T-cell (primary cell): ENCODE results near the gene GPHN. TPM values are rescaled to one million over a fixed set of nuclear protein-coding genes. Genes with fewer than 3 reads are reported as not detected.
"Not testable (repeated sequence)": the region's sequence is repeated elsewhere in the genome, so short reads cannot be mapped to it uniquely, and the experiment has no call there.

Experiments
- ATAC-seq, 4 experiments: fragments of 200-7000 bp in 3 of 4; fragments of 150-1000 bp in 1 of 4; cut with Tn5 transposase; replicated peaks in 1 of 4; 1 replicate in 3 of 4; 2 replicates in 1 of 4; pipeline ENCODE4 v1.10.0; 2021; ENCODE audit warnings: moderate library complexity in 3 of 4, mild to moderate bottlenecking in 2 of 4, moderate number of reproducible peaks in 1 of 4
- CTCF ChIA-PET, 2 donors: fragments of 300-600 bp; sonication (Branson Sonifier 250); formaldehyde crosslinking; loops; one replicate each; lab custom pipeline; 2022; ENCODE audit warnings: antibody characterized with exemption in 2 of 2; lab: Charles Lee
- POLR2A ChIA-PET, 2 donors: fragments of 300-600 bp; sonication (Branson Sonifier 250); formaldehyde crosslinking; loops; one replicate each; lab custom pipeline; 2022; ENCODE audit warnings: antibody characterized with exemption in 2 of 2; lab: Charles Lee
- DNase-seq, 35 experiments: peaks; one replicate each; pipeline versions ENCODE4 v3.0.0 to v3.0.0-alpha.2; 2013 to 2023
- H3K27ac ChIP-seq: one replicate; pipeline ENCODE4 v1.5.1; 2013; ENCODE audit warnings: low read length
- H3K27me3 ChIP-seq, 2 experiments: replicated peaks in 1 of 2; 1 replicate in 1 of 2; 2 replicates in 1 of 2; pipeline versions ENCODE4 v1.6.1 to v1.7.0; 2013; ENCODE audit warnings: low read length in 1 of 2, mixed read lengths in 1 of 2; ENCODE audit not compliant: control insufficient read depth in 2 of 2, insufficient read depth in 2 of 2; ENCODE audit errors: extremely low read depth in 1 of 2
- H3K36me3 ChIP-seq, 2 donors: 1 replicate in 1 of 2; 2 replicates in 1 of 2; pipeline versions ENCODE4 v1.6.1 to v1.7.0; 2013; ENCODE audit warnings: low read length in 1 of 2; ENCODE audit not compliant: control insufficient read depth in 2 of 2, insufficient read depth in 1 of 2; ENCODE audit errors: extremely low read depth in 1 of 2
- H3K4me1 ChIP-seq, 2 experiments: 1 replicate in 1 of 2; 2 replicates in 1 of 2; pipeline versions ENCODE4 v1.6.1 to v1.7.0; 2013; ENCODE audit warnings: low read length in 2 of 2, mixed read lengths in 1 of 2; ENCODE audit not compliant: insufficient read depth in 2 of 2, control insufficient read depth in 1 of 2; ENCODE audit errors: extremely low read depth in 1 of 2
- H3K4me3 ChIP-seq, 2 donors: 1 replicate in 1 of 2; 2 replicates in 1 of 2; pipeline versions ENCODE4 v1.5.1 to v1.7.0; 2013; ENCODE audit warnings: mild to moderate bottlenecking in 2 of 2, low read length in 1 of 2, moderate library complexity in 1 of 2; ENCODE audit not compliant: control insufficient read depth in 1 of 2; ENCODE audit errors: extremely low read depth in 1 of 2
- H3K9me3 ChIP-seq: 2 replicates; pipeline ENCODE4 v1.7.0; 2013
- H3K27ac Mint-ChIP-seq, 2 donors: one replicate each; pipeline ENCODE4 v1.8.0; 2020 to 2021; ENCODE audit warnings: mild to moderate bottlenecking in 2 of 2, mixed read lengths in 2 of 2
- H3K27me3 Mint-ChIP-seq, 2 donors: one replicate each; pipeline ENCODE4 v1.8.0; 2021 to 2022; ENCODE audit warnings: mixed read lengths in 2 of 2
- H3K36me3 Mint-ChIP-seq: one replicate; pipeline ENCODE4 v1.8.0; 2021; ENCODE audit warnings: mixed read lengths
- H3K4me1 Mint-ChIP-seq, 3 donors: one replicate each; pipeline ENCODE4 v1.8.0; 2020 to 2022; ENCODE audit warnings: mixed read lengths in 3 of 3, mild to moderate bottlenecking in 1 of 3
- H3K4me3 Mint-ChIP-seq, 3 donors: one replicate each; pipeline ENCODE4 v1.8.0; 2020 to 2022; ENCODE audit warnings: mild to moderate bottlenecking in 3 of 3, mixed read lengths in 3 of 3, moderate library complexity in 3 of 3
- H3K9me3 Mint-ChIP-seq, 3 donors: one replicate each; pipeline ENCODE4 v1.8.0; 2020 to 2022; ENCODE audit warnings: mixed read lengths in 3 of 3
- WGBS: methylation state at CpG from one replicate; pipeline ENCODE4 v1.1.5; 2013; ENCODE audit warnings: missing lambda C conversion rate; ENCODE audit not compliant: insufficient coverage; 5-methylcytosine and 5-hydroxymethylcytosine counted together
- total RNA-seq, 35 experiments: library from RNA in 6 of 35; stranded (reverse) in 6 of 35; fragments of 120-200 nt in 1 of 35; gene quantifications; one replicate each; pipeline versions ENCODE4 v1.2.1 to v1.2.4 and lab custom pipeline; 2013 to 2026

GPHN gene
- total RNA-seq, 5 donors from 2014 or later (not counting 1 experiment from before 2014, with no cell fraction given), result 13.9 to 21.1 (median 14.4) TPM

GRCh38 chr14:66709291-66709690 is 201.3 kb downstream of the GPHN start:
- Histone ChIP-seq H3K36me3 (no peaks in the 10 kb centered on the region), H3K9me3 (no peaks in the 10 kb centered on the region), H3K4me3 (no peak overlapping the region), H3K27ac (no peak overlapping the region), H3K27me3 (no peaks in the 10 kb centered on the region), H3K4me1 (peaks cover 0 to under 1% of the 10 kb centered on the region in 2 experiments)
- H3K4me3 Mint-ChIP-seq, result no peak overlapping the region
- H3K27ac Mint-ChIP-seq, result no peak overlapping the region
- no peaks in the 10 kb centered on the region for H3K27me3 Mint-ChIP-seq
- CTCF ChIA-PET, result no interaction called here
- ATAC-seq, result no peak
- WGBS, result no CpG with 5 or more reads among the region's 1 CpG
- H3K36me3 Mint-ChIP-seq, result peaks cover 14% of the 10 kb centered on the region
- no peak for DNase-seq
- POLR2A ChIA-PET, result no interaction called here
- peaks cover 4 to 8% (median 7%) of the 10 kb centered on the region in 3 donors for H3K4me1 Mint-ChIP-seq
- peaks cover 10 to 37% (median 28%) of the 10 kb centered on the region in 3 donors for H3K9me3 Mint-ChIP-seq

- POLR2A ChIA-PET, result not testable (repeated sequence)
Measured at GRCh38 chr14:66714291-66714690, 206.3 kb downstream of the GPHN start.

DNA sequence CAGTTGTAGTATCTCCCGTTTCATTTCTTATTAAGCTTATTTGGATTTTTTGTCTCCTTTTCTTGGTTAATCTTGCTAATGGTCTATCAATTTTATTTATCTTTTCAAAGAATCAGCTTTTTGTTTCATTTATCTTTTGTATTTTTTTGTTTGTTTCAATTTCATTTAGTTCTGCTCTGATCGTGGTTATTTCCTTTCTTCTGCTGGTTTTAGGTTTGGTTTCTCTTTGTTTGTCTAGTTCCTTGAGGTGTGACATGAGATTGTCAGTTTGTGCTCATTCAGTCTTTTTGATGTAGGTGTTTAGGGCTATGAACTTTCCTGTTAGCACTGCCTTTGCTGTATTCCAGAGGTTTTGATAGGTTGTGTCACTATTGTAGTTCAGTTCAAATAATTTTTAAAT is 207.4 kb downstream of the GPHN start:
- H3K27me3 ChIP-seq, H3K27me3 Mint-ChIP-seq, CTCF ChIA-PET, DNase-seq, H3K4me3 ChIP-seq, H3K27ac ChIP-seq, ATAC-seq, H3K36me3 ChIP-seq, H3K27ac Mint-ChIP-seq, POLR2A ChIA-PET, H3K9me3 ChIP-seq: not testable (repeated sequence)
- Mint-ChIP-seq H3K9me3 (peaks cover 8 to 23% (median 14%) of the 10 kb centered on the region in 3 donors), H3K4me1 (peaks cover 31 to 37% (median 32%) of the 10 kb centered on the region in 3 donors), H3K4me3 (peak overlapping the region; percentile 10 to 63 (median 14)), H3K36me3 (peaks cover 29% of the 10 kb centered on the region)
- peaks cover 0 to 11% of the 10 kb centered on the region in 2 experiments for H3K4me1 ChIP-seq
- WGBS, result no CpG with 5 or more reads among the region's 2 CpGs

More at GRCh38 chr14:66714291-66714690, 206.3 kb downstream of the GPHN start:
- H3K27ac Mint-ChIP-seq, H3K27me3 Mint-ChIP-seq, H3K27me3 ChIP-seq, H3K36me3 ChIP-seq, DNase-seq, CTCF ChIA-PET, ATAC-seq, H3K27ac ChIP-seq, H3K9me3 ChIP-seq, H3K4me3 ChIP-seq: not testable (repeated sequence)
- peaks cover 31 to 37% (median 32%) of the 10 kb centered on the region in 3 donors for H3K4me1 Mint-ChIP-seq
- H3K4me1 ChIP-seq, result peaks cover 0 to 11% of the 10 kb centered on the region in 2 experiments
- H3K4me3 Mint-ChIP-seq, result peak overlapping the region in 1 of 3 donors; percentile 63
- WGBS, result 14% methylated on average over 1 of the region's 4 CpGs
- H3K36me3 Mint-ChIP-seq, result peaks cover 25% of the 10 kb centered on the region
- peaks cover 8 to 23% (median 10%) of the 10 kb centered on the region in 3 donors for H3K9me3 Mint-ChIP-seq

DNA sequence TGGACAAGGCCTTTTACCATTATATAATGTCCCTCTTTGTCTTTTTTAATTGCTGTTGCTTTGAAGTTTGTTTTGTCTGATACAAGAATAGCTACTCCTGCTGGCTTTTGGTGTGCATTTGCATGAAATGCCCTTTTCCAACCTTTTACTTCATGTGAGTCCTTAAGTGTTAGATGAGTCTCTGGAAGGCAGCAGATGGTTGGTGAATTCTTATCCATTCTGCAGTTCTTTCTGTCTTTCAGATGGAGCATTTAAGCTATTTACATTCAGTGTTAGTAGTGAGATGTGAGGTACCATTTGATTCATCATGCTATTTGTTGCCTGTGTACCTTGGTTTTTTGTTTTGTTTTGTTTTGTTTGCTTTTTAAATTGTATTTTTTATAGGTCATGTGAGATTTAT is 208.3 kb downstream of the GPHN start:
- Mint-ChIP-seq H3K27me3 (no peaks in the 10 kb centered on the region), H3K9me3 (peaks cover 8 to 23% (median 14%) of the 10 kb centered on the region in 3 donors), H3K4me3 (no peak overlapping the region), H3K36me3 (peaks cover 29% of the 10 kb centered on the region), H3K27ac (no peak overlapping the region), H3K4me1 (peaks cover 31 to 37% (median 32%) of the 10 kb centered on the region in 3 donors)
- H3K27me3 ChIP-seq, result no peaks in the 10 kb centered on the region
- no peak overlapping the region for H3K27ac ChIP-seq
- H3K9me3 ChIP-seq, result no peaks in the 10 kb centered on the region
- ChIA-PET POLR2A (no interaction called here), CTCF (no interaction called here)
- no peak for DNase-seq
- H3K4me3 ChIP-seq, result no peak overlapping the region
- H3K36me3 ChIP-seq, result no peaks in the 10 kb centered on the region
- H3K4me1 ChIP-seq, result peaks cover 0 to 11% of the 10 kb centered on the region in 2 experiments
- no peak for ATAC-seq

DNA sequence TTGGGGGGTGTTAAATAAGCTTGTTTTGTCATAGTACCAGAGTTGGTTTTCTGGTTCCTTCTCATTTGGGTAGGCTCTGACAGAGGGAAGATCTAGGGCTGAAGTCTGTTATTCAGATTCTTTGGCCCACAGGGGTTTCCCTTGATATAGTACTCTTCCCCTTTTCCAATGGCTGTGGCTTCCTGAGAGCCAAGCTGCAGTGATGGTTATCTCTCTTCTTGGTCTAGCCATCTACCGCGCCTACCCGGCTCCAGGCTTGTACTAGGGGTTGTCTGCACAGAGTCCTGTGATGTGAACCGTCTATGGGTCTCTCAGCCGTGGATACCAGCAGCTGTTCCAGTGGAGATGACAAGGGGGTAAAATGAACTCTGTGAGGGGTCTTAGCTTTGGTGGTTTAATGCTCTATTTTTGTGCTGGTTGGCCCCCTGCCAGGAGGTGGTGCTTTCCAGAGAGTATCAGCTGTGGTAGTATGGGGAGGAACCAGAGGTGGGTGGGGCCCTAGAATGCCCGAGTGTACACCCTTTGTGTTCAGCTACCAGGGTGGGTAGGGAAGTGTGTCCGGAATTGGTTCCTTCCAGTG is 209.7 kb downstream of the GPHN start:
- no peaks in the 10 kb centered on the region for H3K36me3 ChIP-seq
- POLR2A ChIA-PET, result interaction anchor here in 1 of 2 donors (0.5 kb wide), 1 partner anchor 28 kb away, joined by 3 read pairs; no protein-coding TSS in a partner anchor
- no peak for ATAC-seq
- Mint-ChIP-seq H3K27ac (no peak overlapping the region), H3K27me3 (no peaks in the 10 kb centered on the region), H3K4me3 (no peak overlapping the region), H3K9me3 (peaks cover 6 to 16% (median 14%) of the 10 kb centered on the region in 3 donors), H3K4me1 (peaks cover 31 to 37% (median 32%) of the 10 kb centered on the region in 3 donors), H3K36me3 (peaks cover 26% of the 10 kb centered on the region)
- no peaks in the 10 kb centered on the region for H3K27me3 ChIP-seq
- no peak for DNase-seq
- whole genome bisulfite sequencing, result 72% methylated on average over 7 of the region's 7 CpGs
- H3K27ac ChIP-seq, result no peak overlapping the region
- no peaks in the 10 kb centered on the region for H3K9me3 ChIP-seq
- H3K4me1 ChIP-seq, result peaks cover 0 to 11% of the 10 kb centered on the region in 2 experiments
- CTCF ChIA-PET, result no interaction called here
- no peak overlapping the region for H3K4me3 ChIP-seq

GRCh38 chr14:66724996-66725395 is 217.0 kb downstream of the GPHN start:
- ATAC-seq (no peak), DNase-seq (no peak)
- Mint-ChIP-seq H3K4me3 (no peak overlapping the region), H3K27me3 (no peaks in the 10 kb centered on the region), H3K9me3 (peaks cover 7 to 36% (median 25%) of the 10 kb centered on the region in 3 donors), H3K4me1 (no peaks in the 10 kb centered on the region), H3K36me3 (peaks cover 34% of the 10 kb centered on the region), H3K27ac (no peak overlapping the region)
- Histone ChIP-seq H3K27me3 (no peaks in the 10 kb centered on the region), H3K27ac (no peak overlapping the region), H3K9me3 (no peaks in the 10 kb centered on the region), H3K4me3 (no peak overlapping the region), H3K4me1 (no peaks in the 10 kb centered on the region), H3K36me3 (no peaks in the 10 kb centered on the region)
- ChIA-PET CTCF (no interaction called here), POLR2A (no interaction called here)
- WGBS, result no CpG with 5 or more reads among the region's 1 CpG
